Measurements from ENCODE around the gene TSSK6.

TSSK6 gene

GRCh38 chr19:19504754-19505668 lies 10.3 kb downstream of the TSSK6 start:
- no peak for DNase-seq (ENCODE audit: low spot score)

GRCh38 chr19:19502808-19503602 lies 12.3 kb downstream of the TSSK6 start:
- no peak for DNase-seq (ENCODE audit: low spot score)

GRCh38 chr19:19502281-19502680 lies 13.1 kb downstream of the TSSK6 start:
- no peak for DNase-seq (ENCODE audit: low spot score)

- no peak for DNase-seq (ENCODE audit: low spot score)
These were observed 13.6 kb downstream of the TSSK6 start for GRCh38 chr19:19501798-19502197.

GRCh38 chr19:19500975-19501644 lies 14.2 kb downstream of the TSSK6 start:
- DNase-seq (ENCODE audit: low spot score), result no peak

- DNase-seq (ENCODE audit: low spot score), result no peak
These were observed 15.9 kb downstream of the TSSK6 start for GRCh38 chr19:19499272-19499995.

- DNase-seq (ENCODE audit: low spot score), result no peak
These were observed 16.9 kb downstream of the TSSK6 start for GRCh38 chr19:19498255-19498991.

- no peak for DNase-seq (ENCODE audit: low spot score)
These were observed 19.4 kb downstream of the TSSK6 start for GRCh38 chr19:19495614-19496603.

GRCh38 chr19:19493841-19494546 lies 21.4 kb downstream of the TSSK6 start:
- no peak for DNase-seq (ENCODE audit: low spot score)

GRCh38 chr19:19492026-19492610 lies 23.2 kb downstream of the TSSK6 start:
- no peak for DNase-seq (ENCODE audit: low spot score)

GRCh38 chr19:19491321-19492025 lies 23.9 kb downstream of the TSSK6 start:
- DNase-seq (ENCODE audit: low spot score), result no peak

GRCh38 chr19:19490214-19490968 lies 25.0 kb downstream of the TSSK6 start:
- DNase-seq (ENCODE audit: low spot score), result peak; percentile 81

GRCh38 chr19:19489804-19490204 lies 25.5 kb downstream of the TSSK6 start:
- no peak for DNase-seq (ENCODE audit: low spot score)

GRCh38 chr19:19488875-19489690 lies 26.3 kb downstream of the TSSK6 start:
- DNase-seq (ENCODE audit: low spot score), result peak; percentile 96

- DNase-seq (ENCODE audit: low spot score), result peak; percentile 42
These were observed 27.1 kb downstream of the TSSK6 start for GRCh38 chr19:19487950-19488874.

Measured in kidney capillary endothelial cell (primary cell).